Lung (tissue), 12 donors: ENCODE data around the gene NRDC. TPM values are rescaled to one million over a fixed set of nuclear protein-coding genes. Genes with fewer than 3 reads are reported as not detected.

ENCODE experiments used
- ATAC-seq: fragments of 200-7000 bp; cut with Tn5 transposase; one replicate; pipeline ENCODE4 v1.9.1; 2020; ENCODE audit warnings: moderate number of reproducible peaks; ENCODE audit not compliant: insufficient read depth, low FRiP score
- DNase-seq, 3 donors: peaks; one replicate each; pipeline ENCODE4 v3.0.0-alpha.2; 2013 to 2017
- H3K27ac ChIP-seq, 2 donors: one replicate each; pipeline ENCODE4 v1.5.1; 2013; ENCODE audit warnings: mild to moderate bottlenecking in 2 of 2, moderate library complexity in 2 of 2, control low read depth in 1 of 2, inconsistent platforms in 1 of 2, low read depth in 1 of 2, low read length in 1 of 2
- H3K27me3 ChIP-seq, 3 donors: one replicate each; pipeline ENCODE4 v1.5.1; 2013; ENCODE audit warnings: low read length in 2 of 3; ENCODE audit not compliant: control insufficient read depth in 3 of 3, insufficient read depth in 3 of 3
- H3K36me3 ChIP-seq, 4 donors: one replicate each; pipeline ENCODE4 v1.5.1; 2013; ENCODE audit warnings: low read length in 4 of 4, mild to moderate bottlenecking in 1 of 4, moderate library complexity in 1 of 4; ENCODE audit not compliant: control insufficient read depth in 4 of 4, insufficient read depth in 4 of 4
- H3K4me1 ChIP-seq, 5 donors: one replicate each; pipeline ENCODE4 v1.5.1; 2013; ENCODE audit warnings: low read length in 5 of 5, mild to moderate bottlenecking in 2 of 5, moderate library complexity in 1 of 5; ENCODE audit not compliant: control insufficient read depth in 5 of 5, insufficient read depth in 5 of 5
- H3K4me3 ChIP-seq: one replicate; pipeline ENCODE4 v1.5.1; 2013; ENCODE audit warnings: mild to moderate bottlenecking, control low read depth, moderate library complexity
- H3K9ac ChIP-seq, 2 donors: one replicate each; pipeline ENCODE4 v1.5.1; 2013; ENCODE audit warnings: low read length in 2 of 2, control low read depth in 1 of 2; ENCODE audit not compliant: insufficient read depth in 1 of 2
- H3K9me3 ChIP-seq, 4 donors: one replicate each; pipeline ENCODE4 v1.5.1; 2013; ENCODE audit warnings: low read length in 3 of 4, mild to moderate bottlenecking in 1 of 4, moderate library complexity in 1 of 4; ENCODE audit not compliant: control insufficient read depth in 4 of 4, insufficient read depth in 3 of 4
- WGBS, 2 donors: extraction: QIAGEN DNeasy Blood & Tissue Kit; methylation state at CpG; one replicate each; pipeline ENCODE4 v1.1.7; 2013; 5-methylcytosine and 5-hydroxymethylcytosine counted together
- polyA plus RNA-seq, 2 donors: library from polyadenylated mRNA; stranded (reverse); fragments of 200-250 nt; gene quantifications; one replicate each; pipeline ENCODE4 v1.2.1, GENCODE V29; 2013
- total RNA-seq, 2 donors: library from RNA; depleted of rRNA in 1 of 2; stranded (reverse); fragments of >200 nt in 1 of 2; gene quantifications; one replicate each; pipeline ENCODE4 v1.2.1, GENCODE V29; 2014 to 2021
- TF ChIP-seq, protein P1 (sequence below): IDR thresholded peaks from 2 replicates; pipeline ENCODE4 v1.5.1; 2012; ENCODE audit warnings: mild to moderate bottlenecking; ENCODE audit errors: control extremely low read depth, extremely low read depth
- donor health status: control.
- donor health status: control.
- donor health status: Bipolar disorder and iron deficiency.
- donor health status: healthy.
- donor health status: DM: yes; HTN: yes; CAD: no.

NRDC gene
- total and polyA plus RNA-seq, 4 donors = 96.2 to 128 (median 105) TPM

DNA sequence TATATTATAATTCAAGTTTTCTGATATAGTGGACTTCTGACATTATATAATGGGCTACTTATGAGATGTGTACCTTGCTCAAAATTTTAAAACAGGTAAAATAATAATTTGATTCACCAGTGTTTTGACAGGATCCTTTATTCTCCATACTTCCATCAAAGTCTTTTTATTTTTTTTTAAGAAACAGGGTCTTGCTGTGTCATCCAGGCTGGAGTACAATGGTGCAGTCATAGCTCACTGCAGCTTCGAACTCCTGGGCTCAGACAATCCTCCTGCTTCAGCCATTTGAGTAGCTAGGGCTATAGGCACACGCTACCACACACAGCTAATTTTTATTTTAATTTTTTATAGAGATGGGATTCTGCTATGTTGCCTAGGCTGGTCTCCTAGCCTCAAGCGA is 129.4 kb downstream of the NRDC start:
- Histone ChIP-seq H3K9ac (no peak overlapping the region), H3K4me1 (peaks cover 0 to 12% (median 0%) of the 10 kb centered on the region in 5 donors), H3K36me3 (peaks cover 0 to 12% (median 9%) of the 10 kb centered on the region in 4 donors), H3K4me3 (no peak overlapping the region), H3K27me3 (no peaks in the 10 kb centered on the region), H3K27ac (no peak overlapping the region), H3K9me3 (no peaks in the 10 kb centered on the region)
- DNase-seq (no peak), ATAC-seq (no peak)
- TF ChIP-seq, protein P1, sequence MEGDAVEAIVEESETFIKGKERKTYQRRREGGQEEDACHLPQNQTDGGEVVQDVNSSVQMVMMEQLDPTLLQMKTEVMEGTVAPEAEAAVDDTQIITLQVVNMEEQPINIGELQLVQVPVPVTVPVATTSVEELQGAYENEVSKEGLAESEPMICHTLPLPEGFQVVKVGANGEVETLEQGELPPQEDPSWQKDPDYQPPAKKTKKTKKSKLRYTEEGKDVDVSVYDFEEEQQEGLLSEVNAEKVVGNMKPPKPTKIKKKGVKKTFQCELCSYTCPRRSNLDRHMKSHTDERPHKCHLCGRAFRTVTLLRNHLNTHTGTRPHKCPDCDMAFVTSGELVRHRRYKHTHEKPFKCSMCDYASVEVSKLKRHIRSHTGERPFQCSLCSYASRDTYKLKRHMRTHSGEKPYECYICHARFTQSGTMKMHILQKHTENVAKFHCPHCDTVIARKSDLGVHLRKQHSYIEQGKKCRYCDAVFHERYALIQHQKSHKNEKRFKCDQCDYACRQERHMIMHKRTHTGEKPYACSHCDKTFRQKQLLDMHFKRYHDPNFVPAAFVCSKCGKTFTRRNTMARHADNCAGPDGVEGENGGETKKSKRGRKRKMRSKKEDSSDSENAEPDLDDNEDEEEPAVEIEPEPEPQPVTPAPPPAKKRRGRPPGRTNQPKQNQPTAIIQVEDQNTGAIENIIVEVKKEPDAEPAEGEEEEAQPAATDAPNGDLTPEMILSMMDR = no peak
- WGBS, 2 donors = 96 to 98% methylated on average over 3 of the region's 3 CpGs

DNA sequence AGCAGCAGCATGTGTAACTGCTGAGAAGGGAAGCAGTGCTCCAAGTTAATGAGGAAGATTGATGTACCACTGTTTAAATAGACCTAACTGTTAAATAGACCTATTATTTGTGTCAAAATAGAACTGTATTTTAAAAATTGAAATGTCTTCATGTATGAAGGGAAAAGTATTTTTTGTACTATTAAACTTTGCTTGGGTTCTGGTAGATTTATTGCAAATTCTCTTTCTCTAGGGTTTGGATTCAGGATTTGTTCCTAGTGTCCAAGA is 133.3 kb downstream of the NRDC start:
- peaks cover 0 to 8% (median 0%) of the 10 kb centered on the region in 5 donors for H3K4me1 ChIP-seq
- ATAC-seq (no peak), DNase-seq (no peak)
- H3K9me3 ChIP-seq = no peaks in the 10 kb centered on the region
- TF ChIP-seq, protein P1 = no peak
- H3K27ac ChIP-seq = no peak overlapping the region
- no peak overlapping the region for H3K4me3 ChIP-seq
- H3K27me3 ChIP-seq = no peaks in the 10 kb centered on the region
- H3K36me3 ChIP-seq = peaks cover 0 to 5% (median 2%) of the 10 kb centered on the region in 4 donors
- H3K9ac ChIP-seq = no peak overlapping the region

DNA sequence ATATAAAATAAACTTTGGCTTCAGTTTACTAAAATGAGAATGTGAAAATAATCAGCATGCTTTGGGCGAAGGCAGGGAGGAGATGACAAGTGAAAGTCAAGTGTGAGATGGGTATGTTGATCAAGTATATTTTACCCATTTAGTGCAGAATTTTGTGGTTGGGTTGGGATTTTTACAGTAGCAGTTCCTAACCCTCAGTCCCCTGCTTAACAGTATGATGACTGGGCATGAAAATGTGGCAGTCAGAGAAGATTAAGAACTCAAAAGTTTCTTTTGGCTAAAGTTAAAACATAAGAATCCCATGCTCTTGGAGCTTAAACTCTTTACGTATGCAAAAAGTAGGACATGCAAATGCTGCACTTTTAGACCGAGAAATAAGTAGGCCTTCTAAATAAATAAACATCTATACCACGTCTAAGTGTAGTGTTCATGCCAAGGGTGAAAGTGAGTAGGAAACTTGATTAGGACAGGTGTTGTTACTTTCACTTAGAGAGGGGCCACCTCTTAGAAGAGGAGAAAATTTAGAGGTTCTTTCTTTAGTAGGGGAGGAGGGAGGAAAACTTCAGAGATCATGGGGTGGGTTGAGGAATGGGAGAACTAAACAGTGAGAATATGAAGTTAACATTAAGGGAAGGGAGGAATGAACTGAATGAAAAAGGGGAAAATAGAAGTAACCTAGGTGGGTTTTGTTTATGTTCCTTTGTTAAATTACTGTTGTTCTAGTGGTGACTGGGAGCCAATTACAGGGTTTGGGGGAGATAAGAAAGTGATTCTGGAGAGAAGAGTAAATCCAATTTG is 133.8 kb downstream of the NRDC start:
- TF ChIP-seq, protein P1 = no peak
- DNase-seq (no peak), ATAC-seq (no peak)
- no peaks in the 10 kb centered on the region for H3K9me3 ChIP-seq
- no peak overlapping the region for H3K9ac ChIP-seq
- H3K4me1 ChIP-seq = peaks cover 0 to 8% (median 0%) of the 10 kb centered on the region in 5 donors
- WGBS, 2 donors = 70 to 84% methylated on average over 4 of the region's 4 CpGs
- no peak overlapping the region for H3K4me3 ChIP-seq
- no peaks in the 10 kb centered on the region for H3K27me3 ChIP-seq
- no peak overlapping the region for H3K27ac ChIP-seq
- H3K36me3 ChIP-seq = peaks cover 0 to 5% (median 2%) of the 10 kb centered on the region in 4 donors
